Renal pelvis (tissue), 4 donors: ENCODE data around the gene ZNF576. TPM values are rescaled to one million over a fixed set of nuclear protein-coding genes. Genes with fewer than 3 reads are reported as not detected.
"Not testable (repeated sequence)": the region's sequence is repeated elsewhere in the genome, so short reads cannot be mapped to it uniquely, and the experiment has no call there.

Source experiments
- DNase-seq: peaks from one replicate; pipeline ENCODE4 v3.0.0-alpha.2; 2013
- polyA plus RNA-seq, 3 donors: library from polyadenylated mRNA; unstranded; fragments of 120-200 nt; gene quantifications; one replicate each; pipeline ENCODE4 v1.2.1, GENCODE V29; 2013; ENCODE audit not compliant: insufficient read length in 3 of 3

The ZNF576 gene
- polyA plus RNA-seq, 3 donors: 11.1 to 13.8 (median 12.7) TPM

DNA sequence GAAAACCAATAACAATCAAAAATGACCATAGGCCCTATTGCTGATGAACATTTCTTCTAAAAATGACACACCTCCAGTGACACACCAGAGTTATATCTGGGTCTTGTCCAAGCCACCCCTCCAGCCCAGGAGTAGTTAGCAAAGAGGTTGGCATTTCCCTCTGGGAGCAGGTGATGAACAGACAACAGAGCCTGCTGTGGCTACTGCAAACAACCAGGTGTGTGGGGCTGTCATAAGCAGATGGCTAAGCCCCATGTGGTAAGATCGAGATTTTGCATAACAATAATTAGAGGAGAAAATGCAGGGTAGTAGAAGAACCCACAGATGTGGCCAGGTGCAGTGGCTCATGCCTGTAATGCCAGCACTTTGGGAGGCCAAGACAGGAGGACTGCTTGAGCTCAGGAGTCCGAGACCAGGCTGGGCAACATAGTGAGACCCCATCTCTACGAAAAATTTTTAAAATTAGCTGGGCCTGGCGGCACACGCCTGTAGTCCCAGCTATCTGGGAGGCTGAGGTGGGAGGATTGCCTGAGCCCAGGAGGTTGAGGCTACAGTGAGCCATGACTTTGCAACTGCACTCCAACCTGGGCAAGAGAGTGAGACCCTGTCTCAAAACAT, 26.1 kb upstream of the ZNF576 start:
- no peak for DNase-seq

GRCh38 chr19:43572171-43572588, 24.2 kb upstream of the ZNF576 start:
- DNase-seq: no peak

DNA sequence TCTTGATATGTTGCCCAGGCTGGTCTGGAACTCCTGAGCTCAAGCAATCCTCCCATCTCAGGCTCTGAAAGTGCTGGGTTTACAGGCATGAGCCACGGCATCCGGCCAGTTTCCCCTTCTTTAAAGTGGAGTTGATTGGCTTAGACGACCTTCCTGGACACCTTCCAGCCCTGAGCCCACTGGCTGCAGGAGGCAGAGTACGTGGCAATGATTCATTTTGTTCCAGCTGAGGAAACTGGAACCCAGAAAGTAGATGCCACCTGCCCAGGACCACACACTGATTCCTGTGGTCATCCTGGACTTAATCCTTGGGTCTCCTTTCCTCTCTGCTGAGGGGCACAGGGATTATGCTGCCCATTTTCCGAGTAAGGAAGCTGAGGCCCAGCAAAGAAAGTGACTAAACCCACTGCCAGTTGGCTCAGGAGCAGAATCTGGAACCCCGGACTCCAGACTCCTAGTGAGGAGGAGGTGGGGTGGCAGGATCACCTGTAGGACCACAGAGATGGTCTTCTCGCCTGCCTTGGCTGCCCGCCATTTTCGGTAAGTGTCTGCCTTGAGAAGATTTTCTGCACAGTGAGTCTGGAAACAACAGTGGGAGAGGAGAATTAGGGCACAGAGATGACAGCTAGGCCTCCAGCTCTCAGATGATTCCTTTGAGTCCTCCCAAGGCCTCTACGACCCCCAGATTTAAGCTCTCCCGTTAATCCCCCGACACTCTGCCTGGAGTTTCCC, 21.8 kb upstream of the ZNF576 start:
- DNase-seq: no peak

GRCh38 chr19:43575156-43575950, 21.0 kb upstream of the ZNF576 start, which contains the start of the genes PINLYP and XRCC1:
Gene PINLYP, plus strand, starts transcription at chr19:43575801. Its CDS starts 1,391 bp downstream, at chr19:43577192.
Gene XRCC1, minus strand, starts transcription at chr19:43575527. Its CDS starts 69 bp downstream, at chr19:43575458.
- DNase-seq: peak; percentile 99

- DNase-seq: no peak
These were observed 20.2 kb upstream of the ZNF576 start for GRCh38 chr19:43575955-43576878.

DNA sequence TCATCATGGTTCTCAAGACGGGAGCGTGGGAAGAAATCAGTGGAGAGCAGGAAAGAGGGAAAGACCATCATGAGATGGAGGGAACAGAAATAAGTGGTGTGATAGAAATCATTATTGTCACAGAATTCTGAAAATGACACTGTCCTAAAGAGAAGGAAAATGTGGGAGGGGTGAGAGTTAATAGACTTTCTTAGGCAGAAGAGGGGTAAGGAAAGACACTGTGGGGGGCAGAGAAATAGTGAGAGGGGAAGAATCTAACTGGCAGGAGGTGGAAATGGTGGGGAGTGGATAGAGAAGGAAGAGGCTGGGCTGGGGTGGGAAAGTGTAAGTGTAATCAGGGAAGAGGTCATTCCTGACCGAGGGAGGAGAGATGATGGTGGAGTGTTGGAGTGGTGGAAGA, 17.6 kb upstream of the ZNF576 start:
- DNase-seq: no peak

DNA sequence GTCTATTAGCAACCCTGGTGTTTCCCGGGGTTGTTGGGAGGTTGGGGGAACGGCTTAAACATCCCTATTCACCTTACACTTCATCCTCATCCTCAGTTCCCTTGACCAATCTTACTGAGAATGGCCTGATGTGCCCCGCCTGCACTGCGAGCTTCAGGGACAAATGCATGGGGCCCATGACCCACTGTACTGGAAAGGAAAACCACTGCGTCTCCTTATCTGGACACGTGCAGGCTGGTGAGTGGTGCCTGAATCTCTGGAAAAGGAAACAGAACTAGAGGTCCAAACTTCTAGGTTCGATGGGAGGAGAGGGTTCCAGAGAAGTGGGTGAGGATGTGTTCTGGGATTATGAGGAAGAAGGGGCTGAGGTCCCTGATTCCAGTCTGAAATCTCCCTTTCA, 14.9 kb upstream of the ZNF576 start:
- DNase-seq: no peak

DNA sequence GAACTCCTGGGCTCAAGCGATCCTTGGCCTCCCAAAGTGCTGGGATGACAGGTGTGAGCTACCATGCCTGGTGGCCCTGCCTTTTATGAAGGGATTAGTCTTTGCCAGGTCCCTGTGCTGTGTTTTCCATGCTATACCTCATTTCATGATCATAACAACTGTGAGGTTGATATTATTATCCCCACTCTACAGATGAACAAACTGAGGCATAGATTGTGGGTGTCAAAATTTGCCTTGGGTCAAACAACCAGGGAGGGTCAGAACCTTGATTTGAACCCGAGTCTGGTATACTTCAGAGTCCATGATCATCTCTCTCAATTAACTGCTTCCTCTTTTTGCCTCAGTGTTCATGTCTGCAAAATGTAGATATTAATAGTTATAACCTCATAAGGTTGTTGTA, 13.9 kb upstream of the ZNF576 start:
- DNase-seq: no peak

GRCh38 chr19:43584484-43584883, 11.9 kb upstream of the ZNF576 start:
- DNase-seq: no peak

- DNase-seq: no peak
These were observed 10.0 kb upstream of the ZNF576 start for GRCh38 chr19:43586346-43586745.

DNA sequence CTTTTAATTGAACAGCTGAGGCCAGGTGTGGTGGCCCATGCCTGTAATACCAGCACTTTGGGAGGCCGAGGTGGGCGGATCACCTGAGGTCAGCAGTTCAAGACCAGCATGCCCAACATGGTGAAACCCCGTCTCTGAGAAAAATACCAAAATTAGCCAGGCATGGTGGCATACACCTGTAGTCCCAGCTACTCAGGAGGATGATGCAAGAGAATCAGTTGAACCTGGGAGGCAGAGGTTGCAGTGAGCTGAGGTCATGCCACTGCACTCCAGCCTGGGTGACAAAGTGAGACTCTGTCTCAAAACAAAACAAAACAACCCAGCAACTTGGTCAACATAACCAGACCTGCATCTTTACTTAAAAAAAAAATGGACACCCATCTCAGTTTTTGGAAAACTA, 9.4 kb upstream of the ZNF576 start:
- DNase-seq: not testable (repeated sequence)

DNA sequence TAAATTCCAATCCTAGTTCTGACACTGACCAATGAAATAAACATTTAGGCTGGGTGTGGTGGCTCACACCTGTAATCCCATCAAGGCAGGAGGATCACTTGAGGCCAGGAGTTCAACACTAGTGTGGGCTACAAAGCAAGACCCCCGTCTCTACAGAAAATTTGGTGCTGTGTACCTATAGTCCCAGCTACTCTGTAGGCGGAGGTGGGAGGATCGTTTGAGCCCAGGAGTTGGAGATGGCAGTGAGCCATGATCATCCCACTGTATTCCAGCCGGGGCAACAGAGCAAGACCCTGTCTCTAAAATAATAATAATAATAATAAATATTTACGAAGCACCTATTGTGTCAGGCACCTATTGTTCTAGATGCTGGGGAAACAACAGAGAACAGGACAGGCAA, 7.1 kb upstream of the ZNF576 start:
- DNase-seq: no peak

DNA sequence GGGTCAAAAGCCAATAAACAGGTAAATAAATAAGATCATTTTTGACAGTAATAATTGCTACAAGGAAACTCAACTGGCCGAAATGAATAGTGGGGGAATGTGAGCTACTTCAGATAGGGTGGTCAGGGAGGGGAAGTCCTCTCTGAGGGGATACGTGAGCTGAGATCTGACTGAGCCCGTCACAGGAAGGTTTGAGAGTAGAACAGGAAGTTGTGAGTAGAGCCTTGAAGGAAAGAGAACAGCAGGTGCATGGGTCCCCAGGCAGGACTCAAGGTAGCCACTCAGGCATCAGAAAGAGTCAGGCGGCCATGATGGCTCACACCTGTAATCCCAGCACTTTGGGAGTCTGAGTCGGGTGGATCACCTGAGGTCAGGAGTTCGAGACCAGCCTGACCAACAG, 6.7 kb upstream of the ZNF576 start:
- no peak for DNase-seq

GRCh38 chr19:43591904-43592772, 4.3 kb upstream of the ZNF576 start:
- no peak for DNase-seq

DNA sequence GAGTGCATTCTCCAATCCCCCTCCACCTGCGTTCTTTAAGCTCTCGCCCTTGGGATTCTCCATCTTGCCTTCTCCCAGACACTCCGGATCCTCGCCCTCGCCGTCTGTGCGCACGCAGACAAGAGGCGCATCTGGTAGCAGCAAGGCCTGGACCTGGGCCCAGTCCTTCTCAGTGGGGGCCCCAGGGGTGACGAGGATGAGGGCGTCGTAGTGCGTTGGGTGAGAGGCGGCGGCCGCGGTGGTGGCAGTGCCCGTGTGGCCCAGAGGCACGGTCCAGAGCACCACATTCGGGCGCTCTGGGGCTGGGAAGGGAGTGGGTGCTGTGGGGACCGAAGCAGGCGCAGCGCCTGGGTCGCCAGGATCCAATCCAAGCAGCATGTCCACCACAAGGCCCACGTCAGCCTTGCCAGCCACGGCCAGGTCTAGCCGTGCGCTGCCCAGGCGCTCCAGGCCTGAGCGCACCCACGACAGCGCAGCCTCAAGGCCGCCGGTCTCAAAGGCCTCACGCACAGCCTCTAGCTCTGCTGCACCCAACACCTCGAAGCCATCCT, 3.5 kb upstream of the ZNF576 start:
- no peak for DNase-seq

DNA sequence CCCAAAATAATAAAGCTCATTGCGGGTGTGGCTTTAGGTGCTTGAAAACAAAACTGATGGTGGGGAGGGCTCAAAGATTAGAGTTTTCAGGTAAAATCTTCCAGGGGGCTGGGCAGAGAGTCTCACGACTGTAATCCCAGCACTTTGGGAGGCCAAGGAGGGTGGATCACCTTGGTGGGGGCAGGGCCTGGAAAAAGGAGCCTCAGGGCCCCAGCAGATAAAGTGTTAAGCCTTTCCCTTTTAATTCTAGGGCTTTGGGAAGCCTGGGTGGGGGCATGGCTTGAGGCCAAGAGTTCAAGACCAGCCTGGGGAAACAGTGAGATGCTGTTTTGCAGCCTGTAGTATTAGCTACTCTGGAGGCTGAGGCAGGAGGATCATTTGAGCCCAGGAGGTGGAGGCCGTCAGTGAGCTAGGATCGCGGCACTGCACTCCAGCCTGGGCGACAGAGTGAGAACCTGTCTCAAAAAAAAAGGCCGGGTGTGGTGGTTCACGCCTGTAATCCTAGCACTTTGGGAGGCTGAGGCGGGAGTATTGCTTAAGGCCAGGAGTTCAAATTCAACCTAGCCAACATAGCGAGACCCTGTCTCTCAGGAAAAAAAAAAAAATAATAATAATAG, 2.2 kb upstream of the ZNF576 start:
- no peak for DNase-seq

GRCh38 chr19:43594710-43595604, 1.4 kb upstream of the ZNF576 start:
- DNase-seq: peak; percentile 65

DNA sequence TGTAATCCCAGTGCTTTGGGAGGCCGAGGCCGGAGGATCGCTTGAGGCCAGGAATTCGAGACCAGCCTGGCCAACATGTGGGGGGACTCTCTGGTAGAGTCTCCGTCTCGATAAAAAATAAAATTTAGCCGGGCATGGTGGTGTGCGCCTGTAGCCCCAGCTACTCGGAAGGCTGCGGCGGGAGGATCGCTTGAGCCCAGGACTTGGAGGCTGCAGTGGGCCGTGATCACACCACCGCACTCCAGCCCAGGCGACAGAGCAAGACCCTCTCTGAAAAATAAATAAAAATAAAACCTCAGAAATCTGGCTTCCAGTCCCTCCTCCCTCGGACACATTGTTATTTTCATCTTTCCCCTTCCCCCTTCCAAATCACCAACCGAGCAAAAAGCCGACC, 793 bp upstream of the ZNF576 start:
- no peak for DNase-seq
